GM23338 (cell line): ENCODE measurements around the gene MYOZ3. TPM values are rescaled to one million over a fixed set of nuclear protein-coding genes. Genes with fewer than 3 reads are reported as not detected.

Source experiments
- ATAC-seq: fragments of 200-7000 bp; cut with Tn5 transposase; 3 replicates; pipeline ENCODE4 v1.9.1; 2020
- DNase-seq: peaks from one replicate; pipeline ENCODE4 v3.0.0-alpha.2; 2015; ENCODE audit warnings: low spot score
- H2AFZ ChIP-seq: fragments of 200-600 bp; sonication (generic); 2 replicates; pipeline ENCODE4 v1.8.0; 2016; ENCODE audit warnings: antibody characterized with exemption, mild to moderate bottlenecking, moderate library complexity
- H3F3A ChIP-seq: fragments of 200-600 bp; sonication (generic); replicated peaks from 2 replicates; pipeline ENCODE4 v1.8.0; 2017; ENCODE audit warnings: antibody characterized with exemption, mixed run types, low read depth
- H3K27ac ChIP-seq: fragments of 200-600 bp; sonication (generic); 2 replicates; pipeline ENCODE4 v1.6.1; 2016; ENCODE audit warnings: low read depth
- H3K27me3 ChIP-seq: fragments of 200-600 bp; sonication (generic); 2 replicates; pipeline ENCODE4 v1.8.0; 2016; ENCODE audit warnings: mild to moderate bottlenecking, mixed run types, moderate library complexity; ENCODE audit not compliant: insufficient read depth
- H3K36me3 ChIP-seq: fragments of 200-600 bp; sonication (generic); 2 replicates; pipeline ENCODE4 v1.8.0; 2016; ENCODE audit warnings: mild to moderate bottlenecking; ENCODE audit not compliant: insufficient read depth
- H3K4me1 ChIP-seq: fragments of 200-600 bp; sonication (generic); 2 replicates; pipeline ENCODE4 v1.8.0; 2016; ENCODE audit warnings: mild to moderate bottlenecking, moderate library complexity; ENCODE audit not compliant: insufficient read depth
- H3K4me2 ChIP-seq: fragments of 200-600 bp; sonication (generic); 2 replicates; pipeline ENCODE4 v1.7.1; 2017; ENCODE audit warnings: mixed run types
- H3K4me3 ChIP-seq: fragments of 200-600 bp; sonication (generic); 2 replicates; pipeline ENCODE4 v1.6.1; 2016; ENCODE audit warnings: mixed run types
- H3K79me2 ChIP-seq: fragments of 200-600 bp; sonication (generic); replicated peaks from 2 replicates; pipeline ENCODE4 v1.8.0; 2017; ENCODE audit warnings: mild to moderate bottlenecking; ENCODE audit not compliant: insufficient read depth
- H3K9me2 ChIP-seq: fragments of 200-600 bp; sonication (generic); 2 replicates; pipeline ENCODE4 v1.8.0; 2017; ENCODE audit not compliant: insufficient read depth
- H4K20me1 ChIP-seq: fragments of 200-600 bp; sonication (generic); replicated peaks from 2 replicates; pipeline ENCODE4 v1.8.0; 2017; ENCODE audit warnings: mild to moderate bottlenecking; ENCODE audit not compliant: insufficient read depth
- H3K27ac Mint-ChIP-seq: 2 replicates; pipeline ENCODE4 v1.8.0; 2020; ENCODE audit warnings: inconsistent platforms, mild to moderate bottlenecking, moderate library complexity, mixed read lengths
- H3K27me3 Mint-ChIP-seq: 3 replicates; pipeline ENCODE4 v1.8.0; 2022; ENCODE audit warnings: low read depth, mild to moderate bottlenecking, moderate library complexity, mixed read lengths, inconsistent platforms; ENCODE audit not compliant: insufficient read depth, poor library complexity
- H3K36me3 Mint-ChIP-seq: 3 replicates; pipeline ENCODE4 v1.8.0; 2021; ENCODE audit warnings: low read depth, mild to moderate bottlenecking, inconsistent platforms, moderate library complexity, mixed read lengths
- H3K4me1 Mint-ChIP-seq: 3 replicates; pipeline ENCODE4 v1.8.0; 2020; ENCODE audit warnings: mild to moderate bottlenecking, inconsistent platforms, mixed read lengths
- H3K4me3 Mint-ChIP-seq: 3 replicates; pipeline ENCODE4 v1.8.0; 2021; ENCODE audit warnings: moderate library complexity, mild to moderate bottlenecking, inconsistent platforms, mixed read lengths
- H3K9me3 Mint-ChIP-seq: 3 replicates; pipeline ENCODE4 v1.8.0; 2020; ENCODE audit warnings: moderate library complexity, mild to moderate bottlenecking, inconsistent platforms, mixed read lengths
- CREB1 ChIP-seq: fragments of 250-450 bp; sonication (Bioruptor Pico); IDR thresholded peaks from 2 replicates; pipeline ENCODE4 v1.5.0; 2020; ENCODE audit warnings: low read depth, mild to moderate bottlenecking, moderate library complexity
- EZH2 ChIP-seq: fragments of 200-600 bp; sonication (generic); IDR thresholded peaks from one replicate; pipeline ENCODE4 v1.8.0; 2017; ENCODE audit warnings: antibody characterized with exemption, mild to moderate bottlenecking, low read depth; ENCODE audit not compliant: unreplicated experiment
- EZH2phosphoT487 ChIP-seq: fragments of 200-600 bp; sonication (generic); IDR thresholded peaks from one replicate; pipeline ENCODE4 v1.8.1; 2018; ENCODE audit warnings: antibody characterized with exemption; ENCODE audit not compliant: unreplicated experiment
- JUNB ChIP-seq: IDR thresholded peaks from one replicate; pipeline ENCODE4 v1.6.1; 2016; ENCODE audit warnings: antibody characterized with exemption; ENCODE audit not compliant: unreplicated experiment
- NANOG ChIP-seq: IDR thresholded peaks from 2 replicates; pipeline ENCODE4 v1.6.1; 2016; ENCODE audit warnings: antibody characterized with exemption, borderline replicate concordance
- POLR2AphosphoS5 ChIP-seq: IDR thresholded peaks from 2 replicates; pipeline ENCODE4 v1.6.1; 2016; ENCODE audit warnings: antibody characterized with exemption, low read depth
- REST ChIP-seq: IDR thresholded peaks from one replicate; pipeline ENCODE4 v1.6.1; 2018; ENCODE audit warnings: antibody characterized with exemption; ENCODE audit not compliant: unreplicated experiment
- STAT1 ChIP-seq: IDR thresholded peaks from one replicate; pipeline ENCODE4 v1.6.1; 2016; ENCODE audit warnings: antibody characterized with exemption; ENCODE audit not compliant: unreplicated experiment
- ZNF114 ChIP-seq: fragments of 250-450 bp; sonication (Bioruptor Pico); IDR thresholded peaks from 2 replicates; pipeline ENCODE4 v1.5.0; 2020; ENCODE audit warnings: mild to moderate bottlenecking, moderate library complexity
- ZNF331 ChIP-seq: fragments of 250-450 bp; sonication (Bioruptor Pico); IDR thresholded peaks from 2 replicates; pipeline ENCODE4 v1.5.0; 2020; ENCODE audit warnings: low read depth, mild to moderate bottlenecking, moderate library complexity
- polyA plus RNA-seq: library from polyadenylated mRNA; unstranded; fragments of >200 nt; fragmentation: Nextera tagmentation; extraction: Ambion mirVana; gene quantifications from 2 replicates; pipeline ENCODE4 v1.2.1, GENCODE V29; 2016
- total RNA-seq: library from RNA; depleted of rRNA; stranded (reverse); fragments of >200 nt; shearing (Covaris generic); gene quantifications from 2 replicates; pipeline ENCODE4 v1.2.3, GENCODE V29; 2014
- TF ChIP-seq, protein P1 (sequence below), 2 experiments: fragments of 200-600 bp in 1 of 2; sonication (generic) in 1 of 2; conservative IDR thresholded peaks; 2 replicates each; pipeline versions ENCODE4 v1.5.1 to v1.6.1; 2016 to 2017; ENCODE audit warnings: antibody characterized with exemption in 2 of 2, low read depth in 2 of 2, mild to moderate bottlenecking in 2 of 2, moderate library complexity in 1 of 2
- TF ChIP-seq, protein P2 (sequence below): IDR thresholded peaks from 2 replicates; pipeline ENCODE4 v1.6.1; 2016; ENCODE audit warnings: antibody characterized with exemption
- TF ChIP-seq, protein P3 (sequence below): fragments of 250-450 bp; sonication (Bioruptor Pico); IDR thresholded peaks from 2 replicates; pipeline ENCODE4 v1.5.0; 2020; ENCODE audit warnings: mild to moderate bottlenecking, moderate library complexity

MYOZ3 gene
- total and polyA plus RNA-seq, 2 experiments from 2014 or later: 12.7 to 13.8 TPM

GRCh38 chr5:150672237-150672883, 11.3 kb downstream of the MYOZ3 start:
- Mint-ChIP-seq H3K4me3 (peak overlapping the region; percentile 91), H3K27me3 (peaks cover 2% of the 10 kb centered on the region), H3K36me3 (peaks cover 40% of the 10 kb centered on the region), H3K27ac (peak overlapping the region; percentile 95), H3K9me3 (peaks cover 4% of the 10 kb centered on the region; the same call in 1 of the 3 replicates), H3K4me1 (peaks cover 35% of the 10 kb centered on the region)
- H3F3A ChIP-seq: peaks cover 26% of the 10 kb centered on the region
- H2AFZ ChIP-seq: peak overlapping the region; percentile 75
- peaks cover 19% of the 10 kb centered on the region for H3K79me2 ChIP-seq
- H3K36me3 ChIP-seq: no peaks in the 10 kb centered on the region; the same call in 1 of the 2 replicates
- H3K4me2 ChIP-seq: peak overlapping the region; percentile 96
- peak overlapping the region; percentile 77 for H3K4me3 ChIP-seq
- TF ChIP-seq, protein P1, sequence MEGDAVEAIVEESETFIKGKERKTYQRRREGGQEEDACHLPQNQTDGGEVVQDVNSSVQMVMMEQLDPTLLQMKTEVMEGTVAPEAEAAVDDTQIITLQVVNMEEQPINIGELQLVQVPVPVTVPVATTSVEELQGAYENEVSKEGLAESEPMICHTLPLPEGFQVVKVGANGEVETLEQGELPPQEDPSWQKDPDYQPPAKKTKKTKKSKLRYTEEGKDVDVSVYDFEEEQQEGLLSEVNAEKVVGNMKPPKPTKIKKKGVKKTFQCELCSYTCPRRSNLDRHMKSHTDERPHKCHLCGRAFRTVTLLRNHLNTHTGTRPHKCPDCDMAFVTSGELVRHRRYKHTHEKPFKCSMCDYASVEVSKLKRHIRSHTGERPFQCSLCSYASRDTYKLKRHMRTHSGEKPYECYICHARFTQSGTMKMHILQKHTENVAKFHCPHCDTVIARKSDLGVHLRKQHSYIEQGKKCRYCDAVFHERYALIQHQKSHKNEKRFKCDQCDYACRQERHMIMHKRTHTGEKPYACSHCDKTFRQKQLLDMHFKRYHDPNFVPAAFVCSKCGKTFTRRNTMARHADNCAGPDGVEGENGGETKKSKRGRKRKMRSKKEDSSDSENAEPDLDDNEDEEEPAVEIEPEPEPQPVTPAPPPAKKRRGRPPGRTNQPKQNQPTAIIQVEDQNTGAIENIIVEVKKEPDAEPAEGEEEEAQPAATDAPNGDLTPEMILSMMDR (conservative IDR thresholded peaks at IDR 0.05; ENCODE audit: low read depth in 2 of 2): peak; percentile 12 to 26; a peak in 1 of 4 replicates
- TF ChIP-seq EZH2 (no peak), EZH2phosphoT487 (no peak), CREB1 (CRISPR knock-in tag) (peak; percentile 40; the same call in 1 of the 2 replicates), STAT1 (no peak), JUNB (no peak), ZNF331 (no peak), ZNF114 (CRISPR knock-in tag) (no peak), REST (no peak), NANOG (peak; percentile 9; the same call in 1 of the 2 replicates), POLR2AphosphoS5 (peak; percentile 66)
- TF ChIP-seq, protein P2, sequence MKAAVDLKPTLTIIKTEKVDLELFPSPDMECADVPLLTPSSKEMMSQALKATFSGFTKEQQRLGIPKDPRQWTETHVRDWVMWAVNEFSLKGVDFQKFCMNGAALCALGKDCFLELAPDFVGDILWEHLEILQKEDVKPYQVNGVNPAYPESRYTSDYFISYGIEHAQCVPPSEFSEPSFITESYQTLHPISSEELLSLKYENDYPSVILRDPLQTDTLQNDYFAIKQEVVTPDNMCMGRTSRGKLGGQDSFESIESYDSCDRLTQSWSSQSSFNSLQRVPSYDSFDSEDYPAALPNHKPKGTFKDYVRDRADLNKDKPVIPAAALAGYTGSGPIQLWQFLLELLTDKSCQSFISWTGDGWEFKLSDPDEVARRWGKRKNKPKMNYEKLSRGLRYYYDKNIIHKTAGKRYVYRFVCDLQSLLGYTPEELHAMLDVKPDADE: 0 out of 2 replicates have a peak, but pooled peaks have one; percentile 24
- TF ChIP-seq, protein P3, sequence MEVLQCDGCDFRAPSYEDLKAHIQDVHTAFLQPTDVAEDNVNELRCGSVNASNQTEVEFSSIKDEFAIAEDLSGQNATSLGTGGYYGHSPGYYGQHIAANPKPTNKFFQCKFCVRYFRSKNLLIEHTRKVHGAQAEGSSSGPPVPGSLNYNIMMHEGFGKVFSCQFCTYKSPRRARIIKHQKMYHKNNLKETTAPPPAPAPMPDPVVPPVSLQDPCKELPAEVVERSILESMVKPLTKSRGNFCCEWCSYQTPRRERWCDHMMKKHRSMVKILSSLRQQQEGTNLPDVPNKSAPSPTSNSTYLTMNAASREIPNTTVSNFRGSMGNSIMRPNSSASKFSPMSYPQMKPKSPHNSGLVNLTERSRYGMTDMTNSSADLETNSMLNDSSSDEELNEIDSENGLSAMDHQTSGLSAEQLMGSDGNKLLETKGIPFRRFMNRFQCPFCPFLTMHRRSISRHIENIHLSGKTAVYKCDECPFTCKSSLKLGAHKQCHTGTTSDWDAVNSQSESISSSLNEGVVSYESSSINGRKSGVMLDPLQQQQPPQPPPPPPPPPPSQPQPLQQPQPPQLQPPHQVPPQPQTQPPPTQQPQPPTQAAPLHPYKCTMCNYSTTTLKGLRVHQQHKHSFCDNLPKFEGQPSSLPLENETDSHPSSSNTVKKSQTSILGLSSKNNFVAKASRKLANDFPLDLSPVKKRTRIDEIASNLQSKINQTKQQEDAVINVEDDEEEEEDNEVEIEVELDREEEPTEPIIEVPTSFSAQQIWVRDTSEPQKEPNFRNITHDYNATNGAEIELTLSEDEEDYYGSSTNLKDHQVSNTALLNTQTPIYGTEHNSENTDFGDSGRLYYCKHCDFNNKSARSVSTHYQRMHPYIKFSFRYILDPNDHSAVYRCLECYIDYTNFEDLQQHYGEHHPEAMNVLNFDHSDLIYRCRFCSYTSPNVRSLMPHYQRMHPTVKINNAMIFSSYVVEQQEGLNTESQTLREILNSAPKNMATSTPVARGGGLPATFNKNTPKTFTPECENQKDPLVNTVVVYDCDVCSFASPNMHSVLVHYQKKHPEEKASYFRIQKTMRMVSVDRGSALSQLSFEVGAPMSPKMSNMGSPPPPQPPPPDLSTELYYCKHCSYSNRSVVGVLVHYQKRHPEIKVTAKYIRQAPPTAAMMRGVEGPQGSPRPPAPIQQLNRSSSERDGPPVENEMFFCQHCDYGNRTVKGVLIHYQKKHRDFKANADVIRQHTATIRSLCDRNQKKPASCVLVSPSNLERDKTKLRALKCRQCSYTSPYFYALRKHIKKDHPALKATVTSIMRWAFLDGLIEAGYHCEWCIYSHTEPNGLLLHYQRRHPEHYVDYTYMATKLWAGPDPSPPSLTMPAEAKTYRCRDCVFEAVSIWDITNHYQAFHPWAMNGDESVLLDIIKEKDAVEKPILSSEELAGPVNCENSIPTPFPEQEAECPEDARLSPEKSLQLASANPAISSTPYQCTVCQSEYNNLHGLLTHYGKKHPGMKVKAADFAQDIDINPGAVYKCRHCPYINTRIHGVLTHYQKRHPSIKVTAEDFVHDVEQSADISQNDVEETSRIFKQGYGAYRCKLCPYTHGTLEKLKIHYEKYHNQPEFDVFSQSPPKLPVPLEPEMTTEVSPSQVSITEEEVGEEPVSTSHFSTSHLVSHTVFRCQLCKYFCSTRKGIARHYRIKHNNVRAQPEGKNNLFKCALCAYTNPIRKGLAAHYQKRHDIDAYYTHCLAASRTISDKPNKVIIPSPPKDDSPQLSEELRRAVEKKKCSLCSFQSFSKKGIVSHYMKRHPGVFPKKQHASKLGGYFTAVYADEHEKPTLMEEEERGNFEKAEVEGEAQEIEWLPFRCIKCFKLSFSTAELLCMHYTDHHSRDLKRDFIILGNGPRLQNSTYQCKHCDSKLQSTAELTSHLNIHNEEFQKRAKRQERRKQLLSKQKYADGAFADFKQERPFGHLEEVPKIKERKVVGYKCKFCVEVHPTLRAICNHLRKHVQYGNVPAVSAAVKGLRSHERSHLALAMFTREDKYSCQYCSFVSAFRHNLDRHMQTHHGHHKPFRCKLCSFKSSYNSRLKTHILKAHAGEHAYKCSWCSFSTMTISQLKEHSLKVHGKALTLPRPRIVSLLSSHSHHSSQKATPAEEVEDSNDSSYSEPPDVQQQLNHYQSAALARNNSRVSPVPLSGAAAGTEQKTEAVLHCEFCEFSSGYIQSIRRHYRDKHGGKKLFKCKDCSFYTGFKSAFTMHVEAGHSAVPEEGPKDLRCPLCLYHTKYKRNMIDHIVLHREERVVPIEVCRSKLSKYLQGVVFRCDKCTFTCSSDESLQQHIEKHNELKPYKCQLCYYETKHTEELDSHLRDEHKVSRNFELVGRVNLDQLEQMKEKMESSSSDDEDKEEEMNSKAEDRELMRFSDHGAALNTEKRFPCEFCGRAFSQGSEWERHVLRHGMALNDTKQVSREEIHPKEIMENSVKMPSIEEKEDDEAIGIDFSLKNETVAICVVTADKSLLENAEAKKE (CRISPR knock-in tag): no peak
- ATAC-seq (peak; percentile 76), DNase-seq (peak; percentile 90)
- H3K9me2 ChIP-seq: no peaks in the 10 kb centered on the region
- peaks cover 27% of the 10 kb centered on the region for H3K4me1 ChIP-seq
- H3K27ac ChIP-seq: peak overlapping the region; percentile 95
- H4K20me1 ChIP-seq: no peaks in the 10 kb centered on the region
- no peaks in the 10 kb centered on the region for H3K27me3 ChIP-seq
